GM19467 (cell line): ENCODE data around the gene TSPAN9.

Experiments
- ATAC-seq: cut with Tn5 transposase; IDR thresholded peaks from one replicate; pipeline ENCODE4 v1.9.1; 2021; ENCODE audit warnings: mild to moderate bottlenecking, moderate library complexity; ENCODE audit not compliant: unreplicated experiment

Gene TSPAN9

DNA sequence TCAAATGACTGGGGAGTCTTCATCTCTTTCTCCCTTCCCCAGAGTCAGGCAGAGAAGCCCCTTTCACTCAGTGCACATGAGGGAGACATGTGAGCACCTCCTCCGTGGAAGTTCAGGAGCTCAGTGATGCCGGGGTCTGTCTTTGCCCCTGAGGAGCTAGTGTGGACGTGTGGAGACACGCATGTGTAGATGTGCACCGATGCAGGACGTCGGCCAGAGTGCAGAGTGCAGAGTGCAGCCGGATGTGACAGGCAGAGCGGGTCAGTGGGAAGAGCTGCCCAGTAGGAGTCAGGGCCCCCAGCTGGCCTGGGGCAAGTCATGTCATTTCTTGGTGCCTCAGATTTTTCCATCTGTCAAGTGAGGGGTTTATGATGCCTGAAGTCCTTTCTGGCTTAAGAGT is 20.7 kb downstream of the TSPAN9 start:
- ATAC-seq: no peak

DNA sequence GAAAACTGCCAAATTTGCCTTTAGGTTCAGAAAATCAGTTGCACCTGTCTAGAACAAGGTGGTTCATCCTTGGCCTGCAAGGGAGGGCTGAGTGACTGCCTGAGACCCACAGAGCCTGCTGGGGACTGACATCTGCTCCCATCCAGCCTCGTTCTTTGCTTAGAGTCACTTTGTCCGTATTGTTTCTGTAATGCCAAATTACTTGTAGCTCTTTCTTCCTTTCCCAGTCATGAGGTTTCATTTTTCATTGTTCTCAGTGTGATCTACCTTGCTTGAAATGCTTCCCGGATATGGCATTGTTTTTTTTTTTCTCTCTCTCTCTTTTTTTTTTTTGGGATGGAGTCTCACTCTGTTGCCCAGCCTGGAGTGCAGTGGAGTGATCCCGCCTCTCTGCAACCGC is 21.3 kb downstream of the TSPAN9 start:
- ATAC-seq: no peak

DNA sequence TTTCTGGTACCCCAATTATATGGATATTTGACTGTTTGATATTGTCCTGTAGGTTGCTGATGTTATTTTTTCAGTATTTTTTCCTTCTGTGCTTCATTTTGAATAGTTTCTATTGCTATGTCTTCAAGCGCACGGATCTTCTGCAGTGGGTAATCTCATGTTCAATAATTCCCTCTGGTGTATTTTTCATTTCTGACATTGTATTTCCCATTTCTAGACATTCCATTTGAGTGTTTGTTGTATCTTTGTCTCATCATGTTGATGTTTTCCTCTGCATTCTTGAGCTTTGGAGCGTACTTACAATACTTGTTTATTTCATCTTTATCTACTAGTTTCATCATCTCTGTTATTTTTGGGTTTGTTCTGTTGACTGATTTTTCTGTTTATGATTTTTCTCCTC is 22.0 kb downstream of the TSPAN9 start:
- no peak for ATAC-seq

DNA sequence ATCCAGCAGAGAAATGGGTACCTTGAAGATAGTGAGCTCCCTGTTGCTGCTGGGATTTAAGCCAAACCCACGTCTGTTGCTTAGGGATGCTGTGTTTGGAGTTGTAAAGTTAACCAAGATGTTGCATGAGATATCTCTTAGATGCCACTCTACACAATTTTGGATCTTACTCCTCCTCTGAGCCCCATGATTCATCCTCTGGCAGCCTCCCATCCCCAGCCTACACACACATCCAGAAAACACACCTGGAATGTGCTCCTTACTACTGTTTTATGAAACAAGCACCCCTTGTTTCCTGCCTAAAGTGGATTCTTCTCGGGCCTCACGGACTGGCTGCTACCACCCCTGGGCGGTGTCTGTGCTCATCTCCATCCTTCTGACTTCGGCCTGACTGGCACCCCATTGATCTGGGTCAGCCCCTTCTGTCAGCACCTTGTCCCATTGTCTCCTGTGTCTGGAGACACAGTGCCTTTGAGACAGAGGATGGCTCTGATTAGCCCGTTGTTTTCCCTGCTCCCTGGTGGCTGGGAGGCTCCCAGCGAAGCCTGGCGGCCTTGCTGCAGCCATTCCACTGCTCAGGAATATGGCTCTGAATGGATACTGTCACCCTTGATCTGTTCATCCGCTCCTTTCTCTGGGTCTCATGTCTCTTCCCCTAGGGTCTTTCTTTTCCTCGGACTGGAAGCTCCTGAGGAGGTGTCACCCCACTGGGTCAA is 24.3 kb downstream of the TSPAN9 start:
- no peak for ATAC-seq

DNA sequence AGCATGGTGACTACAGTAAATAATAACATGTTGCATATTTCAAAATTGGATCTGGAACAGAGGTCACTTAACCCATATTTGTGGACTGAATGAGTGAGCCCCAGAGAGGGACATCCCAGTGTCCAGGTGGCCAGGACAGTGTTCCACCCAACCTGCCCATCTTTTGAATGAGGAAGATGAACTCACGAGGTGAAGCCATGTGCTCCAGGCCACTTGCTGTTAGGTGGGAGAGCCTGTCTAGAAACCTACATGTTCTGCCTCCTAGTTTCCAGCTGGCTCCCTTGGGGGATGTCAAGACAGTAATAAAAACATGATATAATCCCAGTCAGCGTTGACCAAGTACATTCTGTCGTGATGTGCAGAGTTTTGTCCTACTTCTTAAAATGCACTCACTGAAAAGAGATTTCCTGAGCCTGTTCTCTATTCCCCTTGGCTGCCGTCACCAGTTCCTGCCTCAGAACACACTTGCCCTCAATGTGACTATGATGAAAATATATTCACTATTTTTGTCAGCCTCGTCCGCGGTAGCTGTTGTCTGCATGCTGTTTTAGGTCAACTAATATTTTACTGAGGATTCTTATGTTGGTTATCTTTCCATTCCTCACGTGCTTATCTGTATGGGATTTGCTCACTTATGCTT is 25.7 kb downstream of the TSPAN9 start:
- no peak for ATAC-seq

DNA sequence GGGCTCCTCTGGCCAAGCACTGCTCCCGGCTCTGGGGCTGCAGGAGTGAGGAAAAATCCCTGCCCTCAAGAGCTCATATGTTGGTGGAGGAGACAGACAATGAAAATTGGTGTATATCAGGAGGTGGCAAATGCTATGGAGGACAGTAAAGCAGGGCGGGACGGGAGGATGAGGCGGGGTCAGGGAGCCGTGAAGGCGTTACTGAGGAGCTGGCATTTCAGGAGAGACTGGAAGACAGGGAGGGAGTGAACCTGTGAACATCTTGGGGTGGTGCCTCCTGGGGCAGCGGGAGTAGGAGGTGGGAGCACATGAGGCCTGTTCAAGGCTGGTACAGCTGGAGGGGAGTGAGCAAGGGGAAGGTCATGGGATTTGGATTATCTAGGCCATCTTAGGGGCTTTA is 26.6 kb downstream of the TSPAN9 start:
- ATAC-seq: no peak

DNA sequence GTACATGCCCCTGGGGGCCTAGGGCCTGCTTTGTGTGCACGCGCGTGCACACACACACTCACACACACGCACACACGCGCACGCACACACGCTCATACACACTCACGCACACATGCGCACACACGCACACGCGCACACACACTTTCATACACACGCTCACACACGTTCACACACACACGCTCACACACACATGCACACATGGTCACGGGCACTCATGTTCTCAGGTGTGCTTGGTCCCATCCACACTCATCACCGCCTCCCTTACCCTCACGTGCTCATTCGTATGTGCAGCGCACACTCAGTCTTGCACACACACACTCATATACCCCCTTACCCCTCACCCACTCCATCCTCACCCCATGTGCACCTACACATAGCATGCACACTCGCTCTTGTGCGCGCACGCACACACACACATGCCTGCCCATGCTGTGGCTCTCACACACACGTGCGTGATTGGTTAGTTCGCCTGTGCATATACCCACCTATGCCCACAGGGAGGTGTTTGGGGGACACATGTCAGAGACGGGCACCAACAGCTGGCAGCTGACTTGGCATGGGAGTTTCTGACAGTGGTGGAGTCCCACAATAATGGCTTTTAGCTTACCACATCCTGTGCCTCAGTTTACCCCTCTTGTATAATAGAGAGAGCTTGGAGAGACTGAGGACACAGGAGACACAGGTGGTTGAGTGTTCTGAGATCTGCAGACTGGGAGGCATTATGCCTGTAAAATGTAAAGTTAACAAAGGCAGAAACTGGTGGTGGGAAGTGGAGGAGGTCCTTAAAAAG is 28.7 kb downstream of the TSPAN9 start:
- ATAC-seq: no peak

DNA sequence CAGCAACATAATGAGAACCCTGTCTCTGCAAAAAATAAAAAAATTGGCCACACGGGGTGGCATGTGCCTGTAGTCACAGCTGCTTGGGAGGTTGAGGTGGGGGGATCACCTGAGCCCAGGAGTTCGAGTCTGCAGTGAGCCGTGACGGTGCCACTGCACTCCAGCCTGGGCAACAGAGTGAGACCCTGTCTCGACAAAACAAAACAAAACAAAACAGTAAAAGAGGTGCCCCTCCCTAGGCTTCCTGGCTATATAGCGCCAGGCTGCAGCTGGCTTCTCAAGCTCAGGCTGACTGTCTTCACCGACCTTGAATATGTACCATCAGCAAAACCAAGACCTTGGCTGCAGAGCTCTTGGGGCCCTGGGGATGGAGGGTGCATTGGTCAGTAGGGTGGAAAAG is 29.4 kb downstream of the TSPAN9 start:
- ATAC-seq: no peak

DNA sequence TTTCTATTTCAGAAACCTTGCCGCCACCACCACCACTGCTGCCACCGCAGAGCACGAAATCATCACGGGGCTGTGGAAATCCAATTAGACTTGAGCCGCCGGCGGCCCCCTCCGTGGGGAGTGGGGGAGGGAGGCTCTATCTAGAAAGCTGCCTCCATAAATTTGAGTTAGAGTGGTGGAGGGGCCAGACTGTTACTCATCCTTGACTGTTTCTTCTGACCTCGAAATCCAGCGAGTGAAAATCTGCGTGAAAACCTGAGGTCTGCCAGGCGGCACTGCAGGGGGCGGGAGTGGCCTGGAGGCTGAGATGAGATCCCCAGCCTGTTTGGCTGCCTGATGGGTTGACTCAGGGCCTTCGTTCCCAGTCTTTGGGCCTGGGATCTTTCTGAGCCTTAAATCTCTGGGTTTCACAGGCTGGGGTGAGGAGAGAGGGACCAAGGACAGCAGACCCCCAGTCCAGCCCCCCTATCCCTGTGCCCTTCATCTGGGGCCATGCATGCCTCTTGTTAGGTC is 29.9 kb downstream of the TSPAN9 start:
- no peak for ATAC-seq

DNA sequence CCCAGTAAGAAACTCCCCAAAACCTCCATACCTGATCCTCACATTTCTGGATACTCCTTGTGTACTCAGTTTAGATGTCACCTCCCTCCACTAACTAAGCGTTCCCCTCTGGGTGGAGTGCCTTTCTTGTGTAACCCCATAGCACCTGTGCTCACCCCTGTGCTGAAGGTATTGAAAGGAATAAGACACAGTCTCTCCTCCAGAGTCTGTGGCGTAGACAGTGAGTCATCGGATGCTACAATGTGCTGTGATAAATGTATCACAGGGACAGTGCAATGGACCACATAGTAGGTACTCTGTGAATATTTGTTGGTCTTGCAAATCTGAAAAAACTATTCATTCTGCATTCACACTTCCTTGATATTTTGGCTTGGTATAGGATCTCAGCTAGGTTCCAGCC is 30.8 kb downstream of the TSPAN9 start:
- ATAC-seq: no peak

DNA sequence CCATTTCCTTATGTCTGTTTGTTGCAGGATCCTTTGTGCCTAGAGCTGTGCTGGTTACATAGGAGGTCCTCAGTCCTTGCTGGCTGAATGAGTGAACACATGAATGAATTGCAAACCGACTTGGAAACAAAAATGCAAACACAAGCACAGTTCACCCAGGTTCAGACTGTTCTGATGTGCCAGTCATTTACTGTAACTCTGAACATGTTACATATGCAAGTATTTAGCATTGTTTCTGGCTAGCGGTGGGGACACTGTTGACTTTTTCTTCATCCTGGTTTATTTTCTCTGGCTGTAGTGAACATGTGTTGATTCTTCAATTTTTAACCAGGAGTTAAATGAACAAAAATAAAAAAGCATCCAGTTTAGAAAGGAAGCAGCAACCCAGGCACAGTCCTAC is 33.4 kb downstream of the TSPAN9 start:
- ATAC-seq: no peak

DNA sequence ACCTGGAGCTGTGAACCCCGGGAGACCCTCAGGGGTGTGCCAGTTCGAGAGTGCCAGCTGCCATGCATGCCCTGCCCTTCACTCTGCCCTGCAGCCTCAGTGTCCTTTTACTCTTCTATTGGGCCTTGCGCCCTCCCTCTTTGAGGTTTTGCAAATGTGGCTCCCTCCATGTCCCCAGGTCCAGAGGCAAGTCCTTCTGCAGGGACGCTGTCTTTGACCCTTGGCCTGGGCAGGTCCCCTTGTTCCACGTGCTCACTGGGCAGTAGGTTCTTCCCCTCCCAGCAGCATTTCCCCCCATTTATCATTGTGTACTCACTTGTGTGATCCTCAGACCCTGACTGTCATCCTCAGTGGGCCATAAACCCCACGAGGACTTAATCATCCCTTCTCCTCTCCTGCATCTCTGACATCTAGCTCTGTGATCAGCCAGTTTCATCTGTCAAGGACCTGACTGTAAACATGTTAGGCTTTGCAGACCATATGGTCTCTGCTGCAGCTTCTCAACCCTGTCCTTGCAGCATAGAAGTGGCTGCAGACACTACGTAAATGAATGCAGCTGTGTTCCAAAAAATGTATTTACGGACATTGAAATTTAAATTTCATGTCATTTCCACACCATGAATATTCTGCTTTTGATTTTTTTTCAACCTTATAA is 36.6 kb downstream of the TSPAN9 start:
- no peak for ATAC-seq

DNA sequence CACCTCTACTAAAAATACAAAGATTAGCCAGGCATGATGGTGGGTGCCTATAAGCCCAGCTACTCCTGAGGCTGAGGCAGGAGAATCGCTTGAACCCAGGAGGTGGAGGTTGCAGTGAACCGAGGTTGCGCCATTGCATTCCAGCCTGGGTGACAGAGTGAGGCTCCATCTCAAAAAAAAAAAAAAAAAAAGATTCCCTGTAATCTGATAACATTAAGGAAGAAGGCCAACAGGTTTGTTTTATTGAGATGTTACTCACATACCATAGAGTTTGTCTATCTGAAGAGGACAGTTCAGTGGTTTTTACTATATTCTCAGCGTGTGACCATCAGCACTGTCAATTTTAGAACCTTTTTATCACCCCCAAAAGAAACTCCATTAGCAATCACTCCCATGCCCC is 37.5 kb downstream of the TSPAN9 start:
- no peak for ATAC-seq

DNA sequence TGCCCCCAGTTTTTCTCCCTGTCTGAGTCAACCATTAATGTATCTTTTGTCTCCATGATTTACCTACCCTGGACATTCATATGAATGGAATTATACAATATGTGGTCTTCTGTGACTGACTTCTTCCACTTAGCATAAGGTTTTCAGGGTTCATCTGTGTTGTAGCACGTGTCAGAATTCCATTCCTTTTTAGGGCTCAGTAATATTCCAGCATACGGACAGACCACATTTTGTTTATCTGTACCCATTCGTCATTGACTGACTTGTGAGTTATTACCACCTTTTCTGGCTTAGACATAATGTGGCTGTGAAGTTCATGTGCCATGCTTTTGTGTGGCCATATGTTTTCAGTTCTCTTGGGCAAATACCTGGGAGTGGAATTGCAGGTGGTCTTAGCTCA is 37.9 kb downstream of the TSPAN9 start:
- ATAC-seq: no peak

DNA sequence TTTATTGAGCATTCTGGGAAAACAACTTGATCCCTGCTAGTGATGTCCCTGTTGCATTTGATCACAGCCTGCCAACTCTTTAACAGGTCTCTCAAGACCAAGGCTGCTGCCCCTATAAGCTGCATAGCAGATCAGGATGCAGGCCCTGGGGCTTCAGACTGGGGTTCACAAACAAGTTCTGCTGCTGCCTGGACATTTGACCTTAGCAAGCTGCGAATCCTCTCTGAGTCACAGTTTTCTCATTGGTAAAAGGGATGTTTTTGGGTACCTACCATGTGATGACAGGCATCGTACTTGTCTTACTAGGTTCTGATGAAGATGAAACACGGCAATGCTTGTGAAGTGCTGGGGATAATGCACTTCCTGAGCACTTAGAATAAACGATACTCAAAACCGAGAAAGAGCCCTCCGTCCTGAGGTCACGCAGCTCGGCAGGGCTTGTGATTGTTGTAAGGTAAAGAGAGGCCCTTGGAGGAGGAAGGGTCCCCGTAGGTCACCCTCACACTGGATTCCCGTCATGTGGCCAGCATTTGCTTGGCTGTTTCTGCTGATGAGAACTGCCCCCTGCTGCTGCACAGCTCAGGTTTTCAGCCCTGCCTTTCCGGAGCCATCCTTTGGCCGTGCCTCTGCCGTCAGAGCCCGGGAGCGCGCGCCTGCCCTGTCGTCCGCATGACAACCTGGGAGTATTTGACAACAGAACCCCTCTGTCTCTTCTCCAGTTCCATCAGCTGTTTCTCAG is 39.1 kb downstream of the TSPAN9 start:
- ATAC-seq: no peak

DNA sequence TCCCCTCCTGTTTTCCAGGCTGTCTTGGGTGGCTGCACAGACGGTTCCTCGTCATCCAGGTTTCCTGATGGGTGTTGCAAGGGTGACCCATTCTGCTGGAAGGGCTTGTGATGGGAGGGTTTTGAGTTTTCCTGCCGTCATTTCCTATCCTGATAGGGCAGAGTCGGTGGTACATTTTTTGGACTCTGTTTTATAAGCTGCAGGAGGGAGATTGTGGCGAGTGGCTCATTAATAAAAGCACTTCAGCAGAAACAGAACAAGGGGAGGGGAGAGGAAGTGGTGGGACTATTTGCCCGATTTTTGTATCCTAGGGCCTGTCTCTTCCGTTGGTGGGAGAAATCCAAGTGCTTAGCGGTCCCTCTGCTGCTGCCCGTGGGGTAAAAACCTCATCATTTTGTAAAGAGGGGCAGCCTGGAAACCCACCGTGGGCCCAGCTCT is 40.0 kb downstream of the TSPAN9 start:
- no peak for ATAC-seq

DNA sequence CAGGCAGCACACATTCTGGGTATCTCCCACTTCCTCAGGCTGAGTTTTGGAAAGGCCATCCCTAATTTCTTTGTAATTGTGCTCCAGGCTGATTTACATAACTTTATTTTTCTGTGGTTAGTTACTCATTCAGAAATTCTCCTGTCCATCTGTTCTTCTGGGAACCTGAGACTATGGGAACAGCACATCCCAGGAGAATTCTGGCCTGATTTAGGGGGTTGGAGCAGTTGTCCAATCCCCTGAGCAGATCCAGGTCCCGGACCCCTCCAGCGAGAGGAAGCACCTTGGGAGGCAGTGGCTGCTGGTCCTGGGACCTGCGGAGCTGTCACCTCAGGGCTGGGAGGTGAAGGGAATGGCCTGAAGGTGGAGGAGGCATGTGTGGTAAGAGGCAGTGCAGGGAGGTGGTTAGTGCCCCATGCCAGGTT is 40.4 kb downstream of the TSPAN9 start:
- ATAC-seq: no peak

DNA sequence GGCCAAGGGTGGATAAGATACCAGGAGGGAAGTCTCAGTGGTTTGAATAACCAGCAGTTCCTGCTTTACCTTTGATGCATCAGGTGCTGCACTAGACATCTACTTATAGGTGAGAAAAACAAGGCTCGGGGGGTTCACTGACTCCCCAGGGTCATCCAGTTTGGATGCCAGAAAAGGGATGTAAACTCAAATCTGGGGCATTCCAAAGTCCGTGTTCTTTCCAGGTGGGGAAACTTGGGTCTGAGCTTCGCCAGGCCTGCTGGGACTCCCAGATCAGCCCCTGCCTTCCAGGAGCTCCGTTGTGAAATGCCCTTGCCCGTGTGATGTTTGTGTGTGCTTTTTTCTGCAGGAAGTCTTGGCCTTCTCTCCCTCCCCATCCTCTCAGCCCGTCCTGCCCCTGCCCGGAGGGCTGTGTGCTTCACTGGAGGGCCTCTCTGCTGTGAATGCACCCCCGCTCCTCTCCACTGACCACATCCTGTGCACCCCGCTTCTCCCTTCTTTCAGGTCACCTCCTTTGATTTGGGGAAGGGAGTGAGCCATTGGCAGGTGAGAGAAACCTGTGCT is 42.1 kb downstream of the TSPAN9 start:
- ATAC-seq: no peak

DNA sequence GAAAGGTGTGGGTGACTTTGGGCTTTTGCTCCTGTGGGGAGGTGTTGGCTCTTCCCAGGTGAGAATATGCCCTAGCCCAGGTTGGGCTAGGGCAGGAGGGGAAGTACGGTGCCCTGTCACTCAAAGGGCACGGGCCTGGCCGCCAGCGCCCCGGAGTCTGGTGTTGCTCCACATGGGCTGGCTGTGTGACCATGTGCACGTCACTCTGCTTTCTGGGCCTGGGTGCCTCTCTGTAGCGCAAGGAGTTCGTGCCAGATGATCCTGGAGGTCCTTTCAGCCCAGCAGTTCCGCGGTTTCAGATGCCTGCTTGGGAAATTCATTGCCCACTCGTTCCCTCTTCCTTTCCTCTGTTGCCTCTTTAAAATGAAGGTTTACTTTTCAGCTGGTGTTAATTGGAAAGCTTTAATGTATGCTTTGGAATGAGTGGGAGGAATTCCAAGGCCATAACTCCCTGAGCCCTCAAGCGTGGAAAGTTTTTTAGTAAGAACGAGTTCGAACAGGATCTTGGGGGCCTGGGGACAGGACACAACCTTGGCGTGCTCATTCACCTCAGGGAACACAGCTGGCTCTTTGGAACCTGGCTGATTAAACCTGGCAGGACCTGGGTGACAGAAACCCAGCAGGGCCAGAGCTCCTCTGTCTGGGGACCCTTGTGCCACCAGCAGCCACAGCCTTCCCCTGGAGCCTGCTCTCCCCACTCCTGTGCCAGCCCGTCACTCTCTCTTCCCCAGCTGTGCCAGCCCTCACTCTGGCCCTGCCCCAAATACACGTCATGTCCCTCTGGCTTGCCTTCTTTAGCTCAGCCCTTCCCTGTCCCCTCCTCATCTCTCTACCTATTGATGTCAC is 42.8 kb downstream of the TSPAN9 start:
- no peak for ATAC-seq
